H1 (cell line): ENCODE measurements around the gene RAB36. TPM values are rescaled to one million over a fixed set of nuclear protein-coding genes. Genes with fewer than 3 reads are reported as not detected.

Experiments
- CTCF ChIA-PET: fragments of 300-600 bp; sonication (Branson Sonifier 250); formaldehyde crosslinking; loops from one replicate; lab custom pipeline; 2021; ENCODE audit not compliant: partially characterized antibody; lab: Charles Lee
- POLR2A ChIA-PET: fragments of 300-600 bp; sonication (Branson Sonifier 250); formaldehyde crosslinking; loops from one replicate; lab custom pipeline; 2021; ENCODE audit warnings: inconsistent platforms; ENCODE audit not compliant: partially characterized antibody; lab: Charles Lee
- DNase-seq, 2 experiments: peaks; one replicate each; pipeline versions ENCODE4 v3.0.0 to v3.0.0-alpha.2; 2010 to 2022; ENCODE audit warnings: low spot score in 2 of 2, low read depth in 1 of 2, mixed read lengths in 1 of 2
- FAIRE-seq: peaks from 2 replicates; lab custom pipeline; 2011; peaks lifted over from hg19 to GRCh38; lab: Jason Lieb, UNC
- H2AFZ ChIP-seq: 2 replicates; pipeline ENCODE4 v1.8.1; 2012; ENCODE audit warnings: low read length, inconsistent platforms
- H2AK5ac ChIP-seq: 2 replicates; pipeline ENCODE4 v1.6.1; 2013; ENCODE audit warnings: low read depth, low read length
- H2BK120ac ChIP-seq: replicated peaks from 2 replicates; pipeline ENCODE3; 2013; ENCODE audit warnings: low read depth, low read length, inconsistent platforms
- H2BK12ac ChIP-seq: 2 replicates; pipeline ENCODE4 v1.6.1; 2013; ENCODE audit warnings: low read depth, low read length
- H2BK15ac ChIP-seq: 2 replicates; pipeline ENCODE4 v1.6.1; 2013; ENCODE audit warnings: low read length
- H2BK20ac ChIP-seq: 2 replicates; pipeline ENCODE4 v1.6.1; 2013; ENCODE audit warnings: low read length
- H2BK5ac ChIP-seq: 2 replicates; pipeline ENCODE4 v1.6.1; 2013; ENCODE audit warnings: low read depth, low read length
- H3K14ac ChIP-seq: 2 replicates; pipeline ENCODE4 v1.6.1; 2013; ENCODE audit warnings: inconsistent platforms; ENCODE audit not compliant: insufficient read length
- H3K18ac ChIP-seq: 2 replicates; pipeline ENCODE4 v1.6.1; 2013; ENCODE audit warnings: low read length; ENCODE audit errors: extremely low read depth
- H3K23ac ChIP-seq: 2 replicates; pipeline ENCODE4 v1.6.1; 2013; ENCODE audit warnings: inconsistent platforms; ENCODE audit not compliant: insufficient read length
- H3K23me2 ChIP-seq: 2 replicates; pipeline ENCODE4 v1.6.1; 2013; ENCODE audit warnings: low read depth, low read length
- H3K27ac ChIP-seq: 2 replicates; pipeline ENCODE4 v1.6.1; 2011; ENCODE audit warnings: low read depth, low read length, inconsistent platforms
- H3K27me3 ChIP-seq, 4 experiments: replicated peaks in 1 of 4; 1 replicate in 1 of 4; 2 replicates in 3 of 4; pipeline versions ENCODE4 v1.6.1 to v1.8.1; 2011 to 2013; ENCODE audit warnings: low read length in 3 of 4, mild to moderate bottlenecking in 3 of 4, inconsistent platforms in 2 of 4, mixed read lengths in 2 of 4, moderate library complexity in 1 of 4; ENCODE audit not compliant: control insufficient read depth in 3 of 4, insufficient read depth in 3 of 4; ENCODE audit errors: extremely low read depth in 1 of 4
- H3K36me3 ChIP-seq, 4 experiments: 2 replicates each; pipeline versions ENCODE4 v1.6.1 to v1.8.1; 2011 to 2013; ENCODE audit warnings: mild to moderate bottlenecking in 4 of 4, low read length in 3 of 4, moderate library complexity in 2 of 4, control low read depth in 1 of 4, inconsistent platforms in 1 of 4; ENCODE audit not compliant: insufficient read depth in 4 of 4, control insufficient read depth in 2 of 4
- H3K4ac ChIP-seq: replicated peaks from 2 replicates; pipeline ENCODE3; 2013; ENCODE audit warnings: low read length, low read depth, mixed read lengths, inconsistent platforms; ENCODE audit not compliant: insufficient read length
- H3K4me1 ChIP-seq, 4 experiments: replicated peaks in 1 of 4; 1 replicate in 1 of 4; 2 replicates in 3 of 4; pipeline versions ENCODE4 v1.6.1 to v1.8.1; 2011 to 2013; ENCODE audit warnings: low read length in 3 of 4, inconsistent platforms in 2 of 4, mixed read lengths in 1 of 4; ENCODE audit not compliant: insufficient read depth in 4 of 4, control insufficient read depth in 3 of 4
- H3K4me2 ChIP-seq, 2 experiments: 2 replicates each; pipeline versions ENCODE4 v1.6.1 to v1.8.1; 2011 to 2013; ENCODE audit warnings: low read depth in 2 of 2, low read length in 2 of 2, control low read depth in 1 of 2, inconsistent platforms in 1 of 2, mild to moderate bottlenecking in 1 of 2; ENCODE audit not compliant: insufficient read depth in 1 of 2
- H3K4me3 ChIP-seq, 4 experiments: fragments of 200-600, 300-600 bp in 1 of 4; sonication (generic), shearing (Covaris generic), sonication (Bioruptor Twin) in 1 of 4; 2 replicates each; pipeline versions ENCODE4 v1.5.1 to v1.8.1; 2011 to 2016; ENCODE audit warnings: low read length in 4 of 4, low read depth in 3 of 4, control low read depth in 2 of 4, inconsistent platforms in 2 of 4, mild to moderate bottlenecking in 2 of 4, mixed read lengths in 1 of 4, moderate library complexity in 1 of 4; ENCODE audit not compliant: insufficient read depth in 2 of 4; ENCODE audit errors: extremely low read depth in 1 of 4
- H3K56ac ChIP-seq: replicated peaks from 2 replicates; pipeline ENCODE3; 2013; ENCODE audit warnings: low read depth, mild to moderate bottlenecking, mixed read lengths, low read length, inconsistent platforms; ENCODE audit not compliant: insufficient read length
- H3K79me1 ChIP-seq: 2 replicates; pipeline ENCODE4 v1.6.1; 2013; ENCODE audit warnings: low read depth, low read length, control low read depth
- H3K79me2 ChIP-seq, 2 experiments: 2 replicates each; pipeline versions ENCODE4 v1.6.1 to v1.8.1; 2012 to 2013; ENCODE audit warnings: low read length in 2 of 2, mild to moderate bottlenecking in 2 of 2, inconsistent platforms in 1 of 2; ENCODE audit not compliant: insufficient read depth in 2 of 2, control insufficient read depth in 1 of 2
- H3K9ac ChIP-seq, 4 experiments: replicated peaks in 1 of 4; 1 replicate in 1 of 4; 2 replicates in 3 of 4; pipeline versions ENCODE4 v1.6.1 to v1.8.1; 2011 to 2013; ENCODE audit warnings: low read depth in 3 of 4, low read length in 3 of 4, control low read depth in 2 of 4, mild to moderate bottlenecking in 2 of 4, moderate library complexity in 2 of 4, inconsistent platforms in 1 of 4; ENCODE audit errors: extremely low read depth in 1 of 4
- H3K9me3 ChIP-seq, 2 experiments: 2 replicates each; pipeline versions ENCODE4 v1.6.1 to v1.8.1; 2012 to 2013; ENCODE audit warnings: mild to moderate bottlenecking in 2 of 2, moderate library complexity in 2 of 2, control low read depth in 1 of 2, inconsistent platforms in 1 of 2, low read depth in 1 of 2, low read length in 1 of 2, mixed read lengths in 1 of 2; ENCODE audit not compliant: insufficient read depth in 2 of 2
- H4K20me1 ChIP-seq, 2 experiments: replicated peaks in 1 of 2; 2 replicates each; pipeline versions ENCODE3 to v1.8.1; 2011 to 2013; ENCODE audit warnings: inconsistent platforms in 2 of 2, low read length in 2 of 2, mild to moderate bottlenecking in 1 of 2; ENCODE audit not compliant: insufficient read depth in 2 of 2, control insufficient read depth in 1 of 2
- H4K5ac ChIP-seq: 2 replicates; pipeline ENCODE4 v1.6.1; 2013; ENCODE audit warnings: low read length, low read depth, mixed read lengths, inconsistent platforms; ENCODE audit not compliant: insufficient read length
- H4K8ac ChIP-seq: 2 replicates; pipeline ENCODE4 v1.8.0; 2013; ENCODE audit warnings: mild to moderate bottlenecking, moderate library complexity, low read length, inconsistent platforms; ENCODE audit not compliant: insufficient read depth; ENCODE audit errors: extremely low read depth
- H4K91ac ChIP-seq: replicated peaks from 2 replicates; pipeline ENCODE3; 2013; ENCODE audit warnings: low read length, mixed read lengths, inconsistent platforms; ENCODE audit not compliant: insufficient read length
- ASH2L ChIP-seq: fragments of 200-600, 300-600 bp; sonication (generic); IDR thresholded peaks from one replicate; pipeline ENCODE4 v1.7.1; 2017; ENCODE audit warnings: low read length
- BCL11A ChIP-seq, 2 experiments: IDR thresholded peaks; one replicate each; pipeline ENCODE4 v1.6.1; 2011; ENCODE audit warnings: low read depth in 2 of 2, low read length in 2 of 2, mild to moderate bottlenecking in 2 of 2
- BRCA1 ChIP-seq: IDR thresholded peaks from 2 replicates; pipeline ENCODE4 v1.6.1; 2012; ENCODE audit warnings: low read depth, low read length, improper control_type of control experiment
- CHD1 ChIP-seq: IDR thresholded peaks from 2 replicates; pipeline ENCODE4 v1.6.1; 2012; ENCODE audit warnings: low read depth, low read length, improper control_type of control experiment
- JUN ChIP-seq: IDR thresholded peaks from 2 replicates; pipeline ENCODE4 v1.6.1; 2011; ENCODE audit warnings: low read depth, mild to moderate bottlenecking, improper control_type of control experiment, low read length
- KDM1A ChIP-seq: fragments of 200-600, 300-600 bp; sonication (generic); IDR thresholded peaks from 2 replicates; pipeline ENCODE4 v1.7.1; 2016; ENCODE audit warnings: mild to moderate bottlenecking, low read length, borderline replicate concordance
- KDM5A ChIP-seq: fragments of 200-600 bp; IDR thresholded peaks from 2 replicates; pipeline ENCODE4 v1.7.1; 2012; ENCODE audit warnings: mild to moderate bottlenecking, low read length, inconsistent platforms, mixed read lengths
- MAFK ChIP-seq: IDR thresholded peaks from 2 replicates; pipeline ENCODE4 v1.6.1; 2012; ENCODE audit warnings: low read depth, mild to moderate bottlenecking, improper control_type of control experiment, low read length
- NANOG ChIP-seq: IDR thresholded peaks from 2 replicates; pipeline ENCODE4 v1.6.1; 2011; ENCODE audit warnings: low read length, low read depth, mild to moderate bottlenecking, inconsistent platforms; ENCODE audit not compliant: insufficient read depth, poor library complexity, severe bottlenecking
- NRF1 ChIP-seq: IDR thresholded peaks from 2 replicates; pipeline ENCODE4 v1.6.1; 2011; ENCODE audit warnings: mild to moderate bottlenecking, low read depth, low read length, improper control_type of control experiment
- POLR2AphosphoS5 ChIP-seq: IDR thresholded peaks from 2 replicates; pipeline ENCODE4 v1.6.1; 2011; ENCODE audit warnings: low read depth, low read length
- TAF7 ChIP-seq: optimal IDR thresholded peaks from 2 replicates; pipeline ENCODE3; 2011; ENCODE audit warnings: low read depth, mild to moderate bottlenecking, inconsistent platforms, low read length, moderate library complexity, borderline replicate concordance
- WGBS, 2 experiments: shearing (Covaris generic) in 1 of 2; methylation state at CpG; one replicate each; pipeline versions ENCODE4 v1.1.6 to v1.1.7; 2013 to 2015; ENCODE audit warnings: low lambda C conversion rate in 2 of 2, mixed read lengths in 2 of 2, inconsistent platforms in 1 of 2, low coverage in 1 of 2, missing lambda C conversion rate in 1 of 2; ENCODE audit not compliant: insufficient replicate concordance in 2 of 2, insufficient coverage in 1 of 2, insufficient read length in 1 of 2; ENCODE audit errors: extremely low coverage in 1 of 2, missing lambda C conversion rate in 1 of 2; 5-methylcytosine and 5-hydroxymethylcytosine counted together
- polyA plus RNA-seq, 7 experiments: library from polyadenylated mRNA; depleted of rRNA in 3 of 7; stranded (reverse) in 5 of 7; unstranded in 2 of 7; fragments of >200 nt in 5 of 7; fragments of 200-250 nt in 2 of 7; gene quantifications; 1 replicate in 5 of 7; 2 replicates in 1 of 7; 4 replicates in 1 of 7; pipeline versions ENCODE4 v1.2.1 to v1.2.3, GENCODE V29; 2011 to 2013; ENCODE audit warnings: missing spikeins in 2 of 7, mixed read lengths in 2 of 7
- total RNA-seq: library from RNA; stranded (reverse); fragmentation: NEBNext Ultra II Directional; extraction: Animal tissue kit (Norgen Biotek cat#: 25700); gene quantifications from 2 replicates; pipeline ENCODE4 v1.2.1, GENCODE V29; 2021
- TF ChIP-seq, protein P1 (sequence below): IDR thresholded peaks from 2 replicates; pipeline ENCODE4 v1.6.1; 2012; ENCODE audit warnings: inconsistent platforms

RAB36 gene
- total and polyA plus RNA-seq, 2 of the 8 experiments (the other 6 are each of a cell fraction or from before 2014, with no cell fraction given): 1.0 to 1.5 TPM

DNA sequence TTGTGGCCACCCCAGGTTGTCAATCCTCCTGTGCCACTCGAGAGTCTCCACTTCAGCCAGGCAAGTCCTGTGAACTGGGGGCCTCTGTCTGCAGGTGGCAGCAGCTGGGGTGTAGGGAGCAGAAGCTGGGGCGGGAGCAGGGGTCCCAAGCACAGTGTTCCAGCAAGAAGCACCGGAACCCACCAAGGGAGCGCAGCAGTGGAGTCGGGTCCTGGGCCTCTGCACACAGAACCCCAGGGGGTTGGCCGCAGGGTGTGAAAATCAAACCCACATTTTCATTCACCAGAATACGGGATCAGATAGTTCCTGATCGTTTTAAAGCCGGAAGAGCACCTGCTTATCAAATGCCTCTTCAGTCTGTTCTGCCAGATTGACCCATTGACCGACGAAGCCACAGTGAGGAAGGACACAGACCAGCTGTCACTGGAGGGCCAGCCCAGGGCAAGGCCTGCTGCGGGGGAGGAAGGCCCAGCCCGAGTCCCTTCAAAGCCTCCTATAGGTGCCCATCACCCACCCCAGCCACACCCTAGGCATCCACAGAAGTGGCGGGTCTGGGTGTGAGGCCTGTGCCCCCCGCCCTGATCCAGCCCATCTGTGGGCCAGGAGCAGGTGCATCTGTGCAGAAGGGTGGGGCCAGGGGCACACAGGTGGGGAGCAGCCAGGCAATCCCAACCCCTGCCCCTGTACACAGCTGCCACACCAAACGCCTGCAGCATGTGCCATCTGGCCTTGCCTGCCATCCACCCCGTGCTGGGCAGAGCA lies 37.6 kb upstream of the RAB36 start:
- no peak overlapping the region for H3K14ac ChIP-seq
- no peak overlapping the region for H3K56ac ChIP-seq
- no peak overlapping the region for H4K91ac ChIP-seq
- H3K79me1 ChIP-seq: no peaks in the 10 kb centered on the region
- no peak overlapping the region for H3K18ac ChIP-seq
- H3K4me2 ChIP-seq: no peak overlapping the region
- no peak overlapping the region for H2AK5ac ChIP-seq
- H2AFZ ChIP-seq: no peak overlapping the region
- H4K8ac ChIP-seq: no peak overlapping the region
- no peak overlapping the region for H3K4me3 ChIP-seq
- no peaks in the 10 kb centered on the region for H3K79me2 ChIP-seq
- H3K27me3 ChIP-seq: no peaks in the 10 kb centered on the region; a peak in 3 of 7 replicates
- no peak for FAIRE-seq
- ChIA-PET CTCF (interaction anchor here (0.9 to 3.6 kb wide), 9 partner anchors 9 to 278 kb away, joined by 3 to 24 read pairs (median 3); partner anchors contain the start of gene GNAZ), POLR2A (no interaction called here)
- no peak overlapping the region for H3K23ac ChIP-seq
- no peaks in the 10 kb centered on the region for H3K36me3 ChIP-seq
- no peak overlapping the region for H4K5ac ChIP-seq
- H3K9ac ChIP-seq: no peak overlapping the region
- no peak overlapping the region for H2BK15ac ChIP-seq
- H4K20me1 ChIP-seq: peaks cover 3 to 16% of the 10 kb centered on the region in 2 experiments
- WGBS, 2 experiments: 93% methylated on average over 16 of the region's 17 CpGs; no CpG with 5 or more reads in 1 of the 2 experiments
- no peak overlapping the region for H2BK20ac ChIP-seq
- no peak overlapping the region for H3K27ac ChIP-seq
- H2BK5ac ChIP-seq: no peak overlapping the region
- H3K9me3 ChIP-seq: no peaks in the 10 kb centered on the region
- H3K23me2 ChIP-seq: no peaks in the 10 kb centered on the region
- H3K4me1 ChIP-seq: no peaks in the 10 kb centered on the region; a peak in 1 of 7 replicates
- DNase-seq: no peak
- no peak overlapping the region for H2BK12ac ChIP-seq
- H3K4ac ChIP-seq: no peak overlapping the region
- H2BK120ac ChIP-seq: no peak overlapping the region
- no peak for TF ChIP-seq MAFK
- TF ChIP-seq ASH2L: no peak
- TF ChIP-seq KDM5A: no peak
- no peak for TF ChIP-seq BRCA1
- TF ChIP-seq JUN: no peak
- no peak for TF ChIP-seq NRF1
- no peak for TF ChIP-seq BCL11A (IDR thresholded peaks at IDR 0.05; ENCODE audit: low read depth in 2 of 2, low read length in 2 of 2)
- TF ChIP-seq CHD1: no peak
- TF ChIP-seq NANOG: no peak
- TF ChIP-seq KDM1A: no peak
- no peak for TF ChIP-seq POLR2AphosphoS5
- TF ChIP-seq TAF7: no peak
- TF ChIP-seq, protein P1, sequence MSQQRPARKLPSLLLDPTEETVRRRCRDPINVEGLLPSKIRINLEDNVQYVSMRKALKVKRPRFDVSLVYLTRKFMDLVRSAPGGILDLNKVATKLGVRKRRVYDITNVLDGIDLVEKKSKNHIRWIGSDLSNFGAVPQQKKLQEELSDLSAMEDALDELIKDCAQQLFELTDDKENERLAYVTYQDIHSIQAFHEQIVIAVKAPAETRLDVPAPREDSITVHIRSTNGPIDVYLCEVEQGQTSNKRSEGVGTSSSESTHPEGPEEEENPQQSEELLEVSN: no peak
